ENCODE results near the gene UBE3C.

The UBE3C gene

GRCh38 chr7:157138424-157139110 lies at the start of gene UBE3C:
Gene UBE3C, plus strand, starts transcription at chr7:157138926. Its CDS starts 347 bp downstream, at chr7:157139273.
- TF ChIP-seq CTCF (IDR thresholded peaks at IDR 0.05): no peak

GRCh38 chr7:157089100-157089610 lies 49.6 kb upstream of the UBE3C start:
- no peak for TF ChIP-seq CTCF (IDR thresholded peaks at IDR 0.05)

GRCh38 chr7:157090485-157091165 lies 48.1 kb upstream of the UBE3C start:
- TF ChIP-seq CTCF (IDR thresholded peaks at IDR 0.05): no peak

GRCh38 chr7:157096286-157097055 lies 42.3 kb upstream of the UBE3C start:
- TF ChIP-seq CTCF (IDR thresholded peaks at IDR 0.05): no peak

- TF ChIP-seq CTCF (IDR thresholded peaks at IDR 0.05): no peak
Observed at GRCh38 chr7:157097056-157097329, 41.7 kb upstream of the UBE3C start.

GRCh38 chr7:157097569-157097968 lies 41.2 kb upstream of the UBE3C start:
- TF ChIP-seq CTCF (IDR thresholded peaks at IDR 0.05): no peak

- no peak for TF ChIP-seq CTCF (IDR thresholded peaks at IDR 0.05)
Observed at GRCh38 chr7:157111311-157111710, 27.4 kb upstream of the UBE3C start.
